LHCN-M2 (cell line): Measurements from ENCODE around the gene MKRN3. TPM values are rescaled to one million over a fixed set of nuclear protein-coding genes. Genes with fewer than 3 reads are reported as not detected.

Source experiments
- DNase-seq: peaks from one replicate; pipeline ENCODE4 v3.0.0-alpha.2; 2012; ENCODE audit warnings: low read depth
- polyA plus RNA-seq: library from polyadenylated mRNA; unstranded; fragments of >200 nt; gene quantifications from one replicate; pipeline ENCODE4 v1.2.1, GENCODE V29; 2012; ENCODE audit warnings: missing spikeins
- total RNA-seq: library from RNA; depleted of rRNA; stranded (reverse); fragments of >200 nt; gene quantifications from 2 replicates; pipeline ENCODE4 v1.2.3, GENCODE V29; 2014; rRNA removed

The MKRN3 gene
- 5.2 and 6.5 TPM in 2 replicates for total RNA-seq
- 1.1 TPM for polyA plus RNA-seq

DNA sequence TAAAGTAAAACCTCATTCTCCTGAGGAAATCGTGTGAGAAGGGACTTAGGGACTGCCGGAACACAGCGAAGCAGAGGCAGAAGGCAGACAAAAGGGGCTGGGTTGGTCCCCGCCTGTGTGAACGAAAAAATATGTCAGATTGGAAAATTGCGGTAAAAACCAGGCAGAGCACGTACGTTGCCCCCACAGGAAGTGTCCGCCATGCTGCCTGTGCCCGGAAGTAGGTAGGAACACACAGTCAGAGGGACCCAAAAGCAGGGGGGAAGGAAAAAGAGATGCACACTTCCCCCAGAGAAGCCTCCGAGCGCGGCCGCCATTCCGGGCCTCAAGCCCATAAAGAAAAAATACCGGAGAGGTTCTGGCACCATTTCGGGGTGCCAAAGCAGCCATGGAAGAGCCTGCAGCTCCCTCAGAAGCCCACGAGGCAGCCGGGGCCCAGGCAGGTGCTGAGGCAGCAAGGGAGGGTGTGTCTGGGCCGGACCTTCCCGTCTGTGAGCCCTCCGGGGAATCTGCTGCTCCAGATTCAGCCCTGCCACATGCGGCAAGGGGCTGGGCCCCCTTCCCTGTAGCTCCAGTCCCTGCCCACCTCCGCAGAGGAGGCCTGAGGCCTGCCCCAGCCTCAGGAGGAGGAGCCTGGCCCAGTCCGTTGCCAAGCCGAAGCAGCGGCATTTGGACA lies at the start of gene MKRN3:
Gene MKRN3, plus strand, starts transcription at position 280 of the 676 bp plus-strand sequence. Its CDS starts 109 bp downstream, at position 389.
- peak; percentile 84 for DNase-seq

DNA sequence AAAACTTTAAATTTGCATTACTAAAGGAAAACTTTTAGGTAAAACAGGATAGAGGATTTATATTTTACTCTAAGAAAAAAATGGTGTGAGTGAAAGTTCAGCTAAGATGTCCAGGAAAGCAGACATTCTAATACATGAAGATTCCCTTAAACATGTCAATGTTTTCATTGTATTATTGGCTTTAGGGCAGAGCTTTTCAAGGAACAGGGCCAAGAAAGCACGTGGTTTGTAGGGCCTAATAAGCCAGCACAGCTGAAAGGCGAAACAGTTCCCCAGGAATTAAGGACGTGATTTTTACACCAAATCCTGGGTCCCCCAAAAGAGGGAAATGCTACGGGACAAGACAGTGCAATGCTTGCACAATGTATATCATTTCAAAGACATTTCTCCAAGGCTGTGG lies 48.6 kb upstream of the MKRN3 start:
- no peak for DNase-seq

DNA sequence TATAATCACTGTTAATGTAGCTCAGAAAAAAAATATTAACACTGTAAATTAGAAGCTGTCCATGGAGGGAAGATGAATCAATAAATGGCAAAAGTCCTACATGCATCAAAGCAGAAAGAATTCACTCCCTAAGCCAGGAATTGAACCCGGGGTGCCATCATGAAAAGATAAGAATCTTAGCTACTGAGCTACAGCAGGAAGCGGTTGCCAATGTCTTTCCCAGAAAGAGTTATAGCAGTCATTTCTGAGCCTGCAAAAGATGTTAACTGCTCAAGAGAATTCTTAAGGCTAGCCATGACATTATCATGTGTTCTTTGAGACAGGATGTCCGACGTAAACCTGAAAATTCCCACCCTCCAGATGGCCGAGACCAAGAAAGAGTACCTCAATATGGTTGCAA lies 47.4 kb upstream of the MKRN3 start:
- peak; percentile 2 for DNase-seq

DNA sequence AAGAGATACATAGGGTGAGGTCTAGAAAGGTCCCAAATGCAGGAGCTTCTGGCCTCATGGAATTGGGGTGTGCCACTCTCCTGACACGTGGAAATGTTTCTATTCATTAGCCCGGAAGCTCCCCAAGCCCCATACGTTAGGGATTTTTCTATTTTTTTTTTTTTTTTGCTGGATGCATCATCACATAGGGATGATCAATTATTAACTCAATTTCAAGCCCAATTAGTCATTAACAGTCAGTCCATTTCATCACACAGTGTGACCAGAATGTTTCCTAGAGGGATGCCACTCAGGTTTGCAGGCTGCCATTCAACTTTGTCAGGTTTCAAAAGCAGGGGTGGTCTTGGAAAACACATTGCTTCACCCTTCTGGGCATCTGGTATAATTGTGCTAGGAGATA lies 40.7 kb upstream of the MKRN3 start:
- no peak for DNase-seq

DNA sequence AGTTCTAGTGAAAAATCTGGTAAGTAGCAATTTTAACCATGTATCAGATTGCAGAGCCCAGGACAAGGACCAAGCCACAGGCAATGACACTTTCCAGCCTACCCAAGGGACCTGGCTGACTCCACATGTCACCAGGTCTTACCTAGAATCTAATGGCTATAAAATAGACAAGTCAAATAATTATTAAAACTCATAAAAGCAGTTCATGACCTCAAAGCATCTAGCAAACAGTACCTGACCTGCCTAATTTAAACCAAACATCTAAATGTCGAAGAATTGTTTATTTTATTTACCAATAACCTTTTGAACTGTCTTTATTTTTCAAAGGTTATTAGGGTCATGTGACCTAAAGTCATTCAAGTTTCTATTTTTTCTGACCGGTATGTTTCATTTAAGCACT lies 35.6 kb upstream of the MKRN3 start:
- no peak for DNase-seq

DNA sequence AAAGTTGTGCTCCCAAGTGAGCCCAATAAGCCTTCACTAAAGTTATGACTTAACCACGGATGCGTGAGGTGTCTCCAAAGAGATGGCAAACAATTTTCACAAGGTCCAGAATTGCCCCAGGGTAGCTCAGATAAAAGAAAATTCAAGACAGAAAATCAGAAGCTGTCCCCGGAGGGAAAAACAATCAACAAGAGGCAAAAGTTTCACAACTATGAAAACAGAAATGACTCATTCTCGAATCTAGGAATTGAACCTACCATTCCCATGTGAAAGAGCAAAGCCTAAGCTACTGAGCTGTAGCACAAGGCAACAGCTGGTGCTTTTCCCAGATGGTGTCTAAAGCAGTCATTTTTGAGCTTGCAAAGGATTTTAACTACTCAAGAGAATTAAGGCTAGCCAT lies 33.5 kb upstream of the MKRN3 start:
- peak; percentile 78 for DNase-seq

DNA sequence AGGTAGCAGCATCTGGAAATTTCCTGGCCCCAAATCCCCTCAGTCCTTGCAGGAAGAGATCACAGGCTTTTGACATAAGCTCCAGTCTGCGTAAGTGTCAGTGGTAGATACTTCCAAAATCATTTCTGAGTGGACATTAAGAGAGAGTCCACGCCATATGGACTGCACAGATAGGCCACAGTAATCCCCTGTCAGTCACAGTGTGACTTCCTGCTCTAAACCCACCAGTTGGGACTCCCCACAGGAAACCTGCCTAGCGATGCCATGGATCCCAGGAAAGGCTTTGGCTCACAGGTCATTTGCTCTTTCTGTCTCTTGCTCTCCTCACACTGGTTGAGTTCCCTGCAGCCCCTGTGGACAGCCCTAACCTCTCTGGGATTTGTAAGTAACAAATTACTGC lies 28.8 kb upstream of the MKRN3 start:
- no peak for DNase-seq

DNA sequence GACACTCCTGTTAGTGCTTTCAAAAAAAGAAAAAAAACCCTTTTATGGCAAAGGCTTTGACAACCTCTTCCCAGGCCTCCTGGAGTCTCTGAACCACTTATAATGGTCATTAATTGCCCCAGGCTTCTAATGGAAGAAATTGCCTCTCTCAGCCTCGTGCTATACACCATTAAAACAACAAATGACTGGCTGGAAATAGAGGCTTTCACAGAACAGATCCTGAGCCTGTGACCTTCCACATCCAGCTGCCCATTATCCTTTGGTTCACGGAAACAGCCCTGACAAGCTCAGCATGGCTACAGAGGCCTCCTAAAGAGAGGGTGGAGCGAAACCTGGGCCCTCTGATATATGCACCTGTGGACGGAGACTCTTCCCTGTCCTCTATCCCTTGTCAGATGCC lies 26.8 kb upstream of the MKRN3 start:
- no peak for DNase-seq

DNA sequence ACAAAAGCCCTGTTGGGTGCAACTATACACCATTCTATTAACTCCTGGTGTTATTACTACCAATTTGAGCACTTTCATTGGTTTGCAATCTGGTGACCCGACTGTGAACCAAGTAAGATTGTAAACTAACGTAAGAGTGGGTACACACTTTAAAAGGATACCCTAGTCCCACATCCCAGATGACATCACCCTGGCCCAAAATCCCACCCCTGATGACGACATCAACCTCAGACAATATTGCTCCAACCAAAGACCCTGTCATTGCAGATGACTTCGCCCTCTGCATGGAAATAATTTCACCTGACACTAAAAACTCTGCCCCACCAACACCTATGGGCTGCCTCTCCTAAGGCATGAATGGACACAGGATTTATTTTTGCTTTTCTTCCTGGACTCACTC lies 25.6 kb upstream of the MKRN3 start:
- no peak for DNase-seq

DNA sequence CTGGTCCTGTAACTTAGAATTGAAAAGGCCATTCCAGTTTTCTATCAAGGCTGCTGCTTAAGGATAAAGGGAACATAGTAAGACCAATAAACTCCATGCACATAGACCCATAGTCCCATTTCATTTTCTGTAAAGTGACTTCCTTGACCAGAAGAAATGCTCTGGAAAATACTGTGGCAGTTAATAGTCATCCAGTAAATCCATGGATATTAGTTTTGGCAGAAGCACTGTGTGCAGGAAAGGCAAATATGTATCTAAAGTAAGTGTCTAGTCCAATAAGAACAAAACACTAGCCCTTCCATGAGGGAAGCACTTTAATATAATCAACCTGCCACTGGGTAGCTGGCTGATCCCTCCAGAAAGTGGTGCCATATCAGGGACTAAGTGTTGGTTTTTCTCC lies 19.3 kb upstream of the MKRN3 start:
- no peak for DNase-seq

DNA sequence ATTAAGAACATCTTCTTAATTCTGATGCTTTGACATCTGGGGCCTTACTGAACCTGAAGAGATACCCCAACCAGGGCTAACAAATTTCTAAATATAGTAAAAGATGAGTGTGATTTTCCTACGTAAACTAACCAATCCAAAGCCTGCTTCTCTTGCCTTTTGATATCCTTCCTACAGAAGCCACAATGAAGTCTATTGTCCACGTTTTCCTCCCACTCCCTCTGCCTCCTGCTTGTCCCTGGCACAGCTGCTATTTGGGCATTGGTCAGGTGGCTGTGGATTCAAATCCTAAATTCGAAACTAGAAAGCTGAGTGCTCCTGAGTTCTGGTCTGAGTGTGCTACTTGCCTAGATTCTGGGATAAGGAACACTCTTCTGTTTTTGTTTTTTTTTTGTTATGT lies 17.4 kb upstream of the MKRN3 start:
- DNase-seq = no peak

DNA sequence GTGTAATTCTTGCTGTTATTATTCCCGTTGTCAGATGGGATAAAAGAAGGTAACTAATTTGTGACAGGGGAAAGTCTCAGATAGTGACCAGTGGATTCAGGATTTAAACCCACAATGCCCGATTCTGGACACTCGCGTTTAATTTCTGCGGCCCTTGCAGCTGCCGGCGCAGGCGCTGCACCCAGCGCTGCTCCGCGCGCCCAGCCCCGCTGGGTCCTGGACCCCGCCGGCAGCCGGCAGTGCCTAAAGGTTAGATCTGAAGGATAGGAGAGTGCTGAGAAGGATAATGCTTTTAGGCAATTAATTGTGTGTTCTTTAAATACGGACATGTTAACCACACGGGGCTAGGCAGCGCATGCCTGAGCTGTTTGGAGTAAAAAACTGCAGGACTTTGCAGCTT lies 3.6 kb upstream of the MKRN3 start:
- DNase-seq = no peak

DNA sequence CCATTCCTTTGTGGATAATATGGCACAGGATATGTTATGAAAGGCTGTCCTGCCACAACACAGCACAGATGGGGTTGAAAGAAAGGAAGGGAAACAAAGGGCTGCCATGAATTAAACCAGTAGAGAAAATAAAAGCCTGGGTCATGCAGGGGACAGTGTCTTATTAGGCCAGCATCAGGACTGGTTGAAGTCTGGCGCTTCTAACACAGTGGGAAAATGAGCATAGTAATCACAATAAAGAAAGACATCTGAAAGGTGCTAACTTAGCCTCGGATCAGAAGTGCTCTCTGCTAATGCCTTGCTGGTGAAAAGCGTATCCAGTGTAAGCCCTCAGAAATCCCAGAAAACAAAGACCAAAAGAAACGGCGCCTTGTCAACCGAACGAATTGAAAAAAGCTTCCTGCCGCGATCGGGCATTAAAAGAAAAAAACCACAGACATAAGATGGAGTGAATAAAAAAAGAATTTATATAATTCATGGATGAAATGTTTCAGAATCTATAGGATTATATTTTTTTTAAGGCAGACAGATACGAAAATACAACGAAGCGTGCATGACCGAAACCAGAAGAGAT lies 566 bp upstream of the MKRN3 start:
- peak; percentile 29 for DNase-seq

DNA sequence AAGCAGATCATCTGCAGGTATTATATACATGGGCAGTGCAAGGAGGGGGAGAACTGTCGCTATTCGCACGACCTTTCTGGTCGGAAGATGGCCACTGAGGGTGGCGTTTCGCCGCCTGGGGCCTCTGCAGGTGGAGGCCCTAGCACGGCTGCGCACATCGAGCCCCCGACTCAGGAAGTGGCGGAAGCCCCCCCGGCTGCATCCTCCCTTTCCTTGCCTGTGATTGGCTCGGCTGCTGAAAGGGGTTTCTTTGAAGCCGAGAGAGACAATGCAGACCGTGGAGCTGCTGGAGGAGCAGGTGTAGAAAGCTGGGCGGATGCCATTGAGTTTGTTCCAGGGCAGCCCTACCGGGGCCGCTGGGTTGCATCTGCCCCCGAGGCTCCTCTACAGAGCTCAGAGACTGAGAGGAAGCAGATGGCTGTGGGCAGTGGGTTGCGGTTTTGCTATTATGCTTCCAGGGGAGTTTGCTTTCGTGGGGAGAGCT lies 639 bp downstream of the MKRN3 start:
- DNase-seq = peak; percentile 43

DNA sequence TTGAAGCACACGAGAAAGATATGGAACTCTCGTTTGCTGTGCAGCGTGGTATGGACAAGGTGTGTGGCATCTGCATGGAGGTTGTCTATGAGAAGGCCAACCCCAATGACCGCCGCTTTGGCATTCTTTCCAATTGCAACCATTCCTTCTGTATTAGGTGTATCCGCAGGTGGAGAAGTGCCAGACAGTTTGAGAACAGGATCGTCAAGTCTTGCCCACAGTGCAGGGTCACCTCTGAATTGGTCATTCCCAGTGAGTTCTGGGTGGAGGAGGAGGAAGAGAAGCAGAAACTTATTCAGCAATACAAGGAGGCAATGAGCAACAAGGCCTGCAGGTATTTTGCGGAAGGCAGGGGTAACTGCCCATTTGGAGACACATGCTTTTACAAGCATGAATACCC lies 1.2 kb downstream of the MKRN3 start:
- no peak for DNase-seq

DNA sequence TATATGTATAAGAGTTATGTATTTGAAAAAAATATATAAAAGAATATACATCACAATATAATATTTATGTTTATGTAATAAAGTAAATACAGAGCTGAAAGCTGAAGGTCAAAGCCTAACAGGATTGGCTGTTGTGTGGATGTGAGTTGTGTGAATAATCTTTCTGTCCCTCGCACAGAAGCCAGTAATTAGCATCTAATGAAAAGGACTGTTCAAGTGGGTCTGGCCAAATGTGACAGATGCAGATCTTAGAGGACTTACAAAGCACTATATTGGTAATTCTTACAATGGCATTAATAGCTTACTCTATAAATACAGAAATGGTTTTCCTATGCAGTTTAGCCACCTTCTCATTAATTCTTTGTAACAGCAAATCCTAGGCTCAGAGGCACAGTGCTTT lies 2.4 kb downstream of the MKRN3 start:
- DNase-seq = no peak

DNA sequence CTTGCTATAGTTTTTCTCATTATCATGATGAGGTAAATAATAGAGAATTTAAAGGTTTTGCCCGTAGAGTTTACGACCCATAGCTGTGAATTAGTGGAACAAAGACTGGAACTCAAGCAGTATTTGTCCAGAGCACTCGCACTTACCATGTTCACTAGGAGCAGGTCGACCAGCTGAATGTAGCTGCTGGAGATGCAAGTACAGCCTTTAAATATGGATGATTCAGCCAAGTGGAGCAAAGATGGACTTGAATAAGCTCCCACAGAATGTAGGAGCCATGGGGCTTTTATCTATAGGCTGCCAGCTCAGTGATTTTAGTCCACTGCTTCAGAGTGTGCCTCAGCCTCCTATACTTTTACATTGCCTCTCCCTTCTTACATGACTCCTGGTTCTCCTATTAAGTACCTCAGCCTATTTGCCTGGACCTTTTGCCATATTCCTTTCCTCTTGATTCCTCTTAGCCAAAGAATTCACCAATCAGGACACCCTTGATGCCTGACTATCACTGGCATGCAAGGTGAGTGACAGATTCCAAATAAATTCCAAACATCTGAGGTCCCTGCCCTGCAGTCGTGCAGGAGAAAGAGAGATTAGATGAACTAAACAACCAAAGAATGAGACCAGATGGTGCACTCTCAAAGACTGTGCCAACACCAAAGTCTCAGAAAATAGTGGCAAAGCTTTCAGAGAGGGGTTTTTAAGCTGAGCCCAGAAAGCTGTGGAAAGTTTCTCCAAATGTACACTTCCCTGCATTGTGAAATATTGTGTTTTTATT lies 3.9 kb downstream of the MKRN3 start:
- no peak for DNase-seq

DNA sequence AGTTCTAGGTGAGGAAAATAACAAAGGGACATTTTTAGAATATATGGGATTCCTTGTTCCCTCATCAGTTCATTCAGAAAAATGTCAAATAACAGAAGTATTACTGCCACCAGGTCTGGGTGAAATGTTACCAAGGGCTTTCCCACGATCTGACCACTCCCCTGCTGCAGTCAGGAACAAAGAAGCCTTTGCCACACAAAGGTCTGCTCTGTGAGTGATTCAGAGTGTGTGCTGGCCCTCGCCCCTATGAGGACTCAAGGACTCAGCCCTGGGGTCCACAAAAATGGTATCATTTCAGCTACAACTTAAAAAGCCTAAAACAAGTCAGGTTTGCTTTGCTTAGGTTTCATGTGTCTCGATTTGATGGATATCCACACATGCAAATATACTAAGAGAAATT lies 5.0 kb downstream of the MKRN3 start:
- no peak for DNase-seq

DNA sequence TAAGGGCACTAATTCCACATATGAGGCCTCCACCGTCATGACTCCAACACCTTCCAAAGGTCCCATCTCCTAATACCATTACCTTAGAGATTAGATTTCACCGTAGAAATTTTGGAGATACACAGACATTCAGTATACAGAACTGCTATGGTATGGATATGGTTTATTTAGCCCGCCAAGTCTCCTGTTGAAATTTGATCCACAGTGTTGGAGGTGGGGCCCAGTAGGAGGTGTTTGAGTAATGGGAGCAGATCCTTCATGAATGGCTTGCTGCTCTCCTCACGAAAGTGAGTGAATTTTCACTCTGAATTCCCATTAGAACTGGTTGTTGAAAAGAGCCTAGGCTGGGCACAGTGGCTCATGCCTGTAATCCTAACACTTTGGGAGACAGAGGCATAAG lies 7.4 kb downstream of the MKRN3 start:
- DNase-seq = no peak

DNA sequence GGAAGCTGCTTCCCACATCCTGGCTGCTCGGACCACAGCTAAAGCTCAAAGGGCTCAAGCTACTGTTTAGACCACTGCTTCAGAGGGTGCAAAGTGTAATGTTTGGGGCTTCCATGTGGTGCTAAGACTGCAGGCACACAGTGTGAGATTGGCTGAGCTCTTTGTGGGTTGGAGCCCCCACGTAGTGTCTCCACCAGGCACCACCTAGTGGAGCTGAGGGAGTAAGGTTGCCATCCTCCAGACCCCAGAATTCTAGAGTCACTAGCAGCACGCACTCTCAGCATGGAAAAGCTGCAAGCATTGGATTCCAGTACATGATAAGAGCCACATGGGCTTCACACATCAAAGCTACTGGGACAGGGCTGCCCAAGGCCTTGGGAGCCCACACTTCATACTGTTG lies 9.3 kb downstream of the MKRN3 start:
- no peak for DNase-seq

DNA sequence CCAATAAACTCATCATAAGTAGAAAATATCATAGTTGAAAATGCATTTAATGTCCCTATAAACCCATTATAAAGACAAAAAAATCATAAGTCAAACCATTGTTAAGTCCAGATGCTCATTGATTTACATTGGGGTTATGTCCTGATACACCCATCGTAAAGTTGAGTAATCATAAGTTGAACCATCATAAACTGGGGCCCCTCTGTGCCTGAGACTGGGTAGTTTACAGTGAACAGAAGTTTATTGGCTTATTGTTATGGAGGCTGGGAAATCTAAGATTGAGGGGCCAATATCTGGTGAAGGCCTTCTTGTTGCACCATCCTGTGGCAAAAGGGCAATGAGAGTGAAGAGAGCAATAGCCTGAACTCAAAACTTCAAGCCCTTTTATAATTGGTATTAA lies 10.6 kb downstream of the MKRN3 start:
- no peak for DNase-seq

DNA sequence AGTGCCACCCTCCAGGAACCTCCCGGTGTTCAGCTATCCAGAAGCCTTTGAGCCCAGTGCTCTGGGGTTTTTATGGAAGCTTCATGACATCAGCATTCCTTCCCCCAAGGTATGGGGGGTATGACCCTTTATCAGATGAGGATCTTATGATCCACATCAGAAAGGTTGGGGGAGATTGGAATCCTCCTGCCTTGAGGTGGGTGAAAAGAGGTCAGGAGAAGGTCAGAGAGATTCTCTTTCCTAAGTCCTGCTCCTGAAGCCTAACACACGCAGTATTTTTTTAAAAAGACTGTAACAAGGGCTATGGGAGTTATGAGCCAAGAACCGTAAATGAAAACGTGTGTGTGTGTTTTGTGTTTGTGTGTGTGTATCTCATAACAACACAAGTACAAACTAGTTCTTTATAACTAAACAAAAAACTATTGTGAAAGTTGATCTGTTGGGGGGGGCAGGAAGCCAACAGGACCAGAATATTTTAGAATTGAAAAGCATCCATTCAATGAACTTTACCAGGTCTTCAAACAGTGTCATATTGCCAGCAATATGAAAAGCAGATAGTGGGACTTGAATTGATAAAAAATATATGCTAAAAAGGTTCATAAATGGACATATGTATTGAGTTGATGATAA lies 13.2 kb downstream of the MKRN3 start:
- DNase-seq = no peak
